Renal cortical epithelial cell (primary cell): ENCODE data around the gene TMEM135. TPM values are rescaled to one million over a fixed set of nuclear protein-coding genes. Genes with fewer than 3 reads are reported as not detected.
"Not testable (repeated sequence)": the region's sequence is repeated elsewhere in the genome, so short reads cannot be mapped to it uniquely, and the experiment has no call there.

Source experiments
- DNase-seq: peaks from one replicate; pipeline ENCODE4 v3.0.0-alpha.2; 2011; ENCODE audit warnings: low read depth
- total RNA-seq: library from RNA; depleted of rRNA; stranded (reverse); fragments of >200 nt; gene quantifications from 2 replicates; pipeline ENCODE4 v1.2.3, GENCODE V29; 2014

The TMEM135 gene
- total RNA-seq, 1 donor from 2014 or later = 22.1 TPM

- no peak for DNase-seq
Observed at GRCh38 chr11:87020764-87021365, 16.9 kb upstream of the TMEM135 start.

GRCh38 chr11:87022254-87022653 lies 15.5 kb upstream of the TMEM135 start:
- DNase-seq = no peak

GRCh38 chr11:87022738-87023137 lies 15.0 kb upstream of the TMEM135 start:
- DNase-seq = no peak

- DNase-seq = not testable (repeated sequence)
Observed at GRCh38 chr11:87026415-87026814, 11.3 kb upstream of the TMEM135 start.

GRCh38 chr11:87030458-87031054 lies 7.2 kb upstream of the TMEM135 start:
- DNase-seq = no peak

GRCh38 chr11:87031433-87032170 lies 6.1 kb upstream of the TMEM135 start:
- DNase-seq = peak; percentile 19

GRCh38 chr11:87033561-87033960 lies 4.2 kb upstream of the TMEM135 start:
- no peak for DNase-seq

GRCh38 chr11:87035976-87036583 lies 1.7 kb upstream of the TMEM135 start:
- DNase-seq = no peak

- peak; percentile 30 for DNase-seq
Observed at GRCh38 chr11:87036756-87037449, 831 bp upstream of the TMEM135 start.

GRCh38 chr11:87038235-87038977 lies 672 bp downstream of the TMEM135 start:
- peak; percentile 9 for DNase-seq

- DNase-seq = no peak
Observed at GRCh38 chr11:87039371-87039770, 1.6 kb downstream of the TMEM135 start.

GRCh38 chr11:87043894-87044293 lies 6.2 kb downstream of the TMEM135 start:
- no peak for DNase-seq

- DNase-seq = no peak
Observed at GRCh38 chr11:87046824-87047223, 9.1 kb downstream of the TMEM135 start.

GRCh38 chr11:87056091-87056490 lies 18.4 kb downstream of the TMEM135 start:
- no peak for DNase-seq

GRCh38 chr11:87057749-87058148 lies 20.0 kb downstream of the TMEM135 start:
- no peak for DNase-seq

- no peak for DNase-seq
Observed at GRCh38 chr11:87059596-87060390, 22.1 kb downstream of the TMEM135 start.

- DNase-seq = no peak
Observed at GRCh38 chr11:87061766-87062165, 24.0 kb downstream of the TMEM135 start.

GRCh38 chr11:87063982-87064381 lies 26.2 kb downstream of the TMEM135 start:
- DNase-seq = peak; percentile 16

GRCh38 chr11:87072787-87073186 lies 35.1 kb downstream of the TMEM135 start:
- DNase-seq = no peak

- no peak for DNase-seq
Observed at GRCh38 chr11:87076260-87076783, 38.6 kb downstream of the TMEM135 start.
